HG03095 (cell line): ENCODE results near the gene RNASE1.

Experiments used
- ATAC-seq: cut with Tn5 transposase; IDR thresholded peaks from one replicate; pipeline ENCODE4 v1.9.1; 2021; ENCODE audit warnings: moderate library complexity; ENCODE audit not compliant: unreplicated experiment

RNASE1 gene

DNA sequence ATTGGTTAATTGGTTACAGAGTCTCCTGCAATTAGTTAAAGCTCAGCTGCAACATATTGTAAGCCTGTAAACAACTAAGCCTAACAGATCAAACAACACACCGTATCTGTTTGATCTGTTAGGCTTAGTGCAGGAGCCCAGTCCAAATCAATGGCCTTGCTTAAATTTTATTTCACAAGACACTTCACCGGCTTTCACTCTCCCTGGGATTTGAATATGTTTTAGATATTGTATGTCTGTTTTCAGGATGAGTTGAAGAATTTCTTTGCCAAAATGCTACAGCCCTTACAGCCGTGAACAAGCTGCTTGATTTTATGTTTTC is 5.5 kb upstream of the RNASE1 start:
- no peak for ATAC-seq

GRCh38 chr14:20807304-20808161 is 4.9 kb upstream of the RNASE1 start:
- no peak for ATAC-seq

DNA sequence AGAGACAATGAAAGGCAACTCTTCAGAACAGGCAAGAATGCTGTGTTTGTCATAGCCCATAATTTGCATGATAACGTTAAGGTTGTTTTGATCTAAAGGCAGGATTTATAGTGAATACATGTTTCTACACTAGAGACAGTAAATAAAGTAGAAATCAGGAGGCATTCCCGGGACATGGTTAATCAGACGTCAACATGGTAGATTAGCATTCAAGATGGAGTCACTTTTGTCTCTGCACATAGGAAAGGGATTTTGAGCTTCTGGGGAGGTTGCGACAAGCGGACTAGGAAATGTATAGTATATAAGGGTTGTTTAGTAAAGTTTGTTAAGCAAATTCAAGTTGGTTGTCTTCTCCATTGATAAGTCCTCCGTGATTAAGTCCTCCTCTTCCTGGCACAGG is 2.8 kb upstream of the RNASE1 start:
- no peak for ATAC-seq

DNA sequence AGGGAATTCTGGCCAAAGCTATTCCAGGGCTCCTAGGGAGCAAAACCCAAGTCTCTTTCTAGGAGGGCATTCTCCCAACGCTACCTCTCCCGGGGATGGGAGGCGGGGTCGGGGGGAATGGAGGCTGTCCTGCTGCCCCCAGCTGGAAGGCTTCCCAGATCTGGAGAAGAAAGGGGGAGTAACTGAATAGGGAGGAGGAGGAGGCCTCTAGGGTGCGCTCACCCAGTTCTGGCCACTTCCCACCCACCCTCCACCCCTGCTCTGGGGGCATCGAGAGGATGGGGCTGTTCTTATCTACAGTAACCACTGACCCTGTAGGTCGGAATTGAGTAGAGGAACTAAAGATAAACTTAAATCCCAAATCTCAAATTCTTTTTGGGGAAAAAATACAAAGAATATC is 579 bp upstream of the RNASE1 start:
- ATAC-seq, result no peak

GRCh38 chr14:20801726-20802125 is 918 bp downstream of the RNASE1 start:
- ATAC-seq, result no peak

- ATAC-seq, result no peak
These were observed 2.6 kb downstream of the RNASE1 start for GRCh38 chr14:20799892-20800544.

DNA sequence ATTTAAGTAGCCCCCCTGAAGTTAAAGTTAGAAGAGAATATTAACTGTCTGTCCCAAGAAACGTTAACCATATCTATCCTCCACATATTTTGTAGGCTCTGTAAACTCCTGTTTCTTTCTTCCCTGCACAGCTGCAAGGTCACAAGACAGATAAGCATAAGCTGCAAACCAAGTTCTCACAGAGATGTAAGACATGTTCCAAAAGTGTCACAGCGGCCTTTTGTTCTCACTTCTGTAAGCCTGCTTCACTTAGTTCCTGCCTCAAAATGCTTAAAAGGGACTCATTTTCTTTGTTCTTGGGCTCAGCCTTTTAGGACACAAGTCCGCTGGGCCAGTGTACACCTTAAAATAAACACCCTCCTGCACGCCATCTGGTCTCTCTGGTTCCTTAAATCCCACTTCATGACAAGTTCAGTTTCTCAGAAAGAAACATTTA is 3.2 kb downstream of the RNASE1 start:
- no peak for ATAC-seq

- no peak for ATAC-seq
These were observed 3.7 kb downstream of the RNASE1 start for GRCh38 chr14:20798932-20799331.

DNA sequence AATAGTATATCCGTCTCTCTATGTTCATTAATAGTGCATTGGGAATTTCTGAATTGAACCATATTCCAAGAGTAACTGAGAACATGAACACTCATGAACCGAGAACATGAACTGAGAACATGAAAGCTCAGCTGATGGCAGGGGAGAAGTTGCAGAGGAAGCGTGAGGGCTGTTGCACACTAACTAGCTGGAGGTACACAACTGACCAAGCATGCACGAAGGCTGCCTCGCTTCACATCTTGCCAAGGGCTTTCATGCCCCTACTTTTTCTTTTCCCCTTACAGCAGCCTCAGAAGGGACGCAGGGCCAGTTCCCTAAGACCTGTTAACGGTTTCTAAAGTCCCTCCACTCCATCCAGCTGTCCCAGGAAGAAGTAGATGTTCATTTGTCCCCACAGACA is 4.3 kb downstream of the RNASE1 start:
- ATAC-seq, result peak; percentile 83

DNA sequence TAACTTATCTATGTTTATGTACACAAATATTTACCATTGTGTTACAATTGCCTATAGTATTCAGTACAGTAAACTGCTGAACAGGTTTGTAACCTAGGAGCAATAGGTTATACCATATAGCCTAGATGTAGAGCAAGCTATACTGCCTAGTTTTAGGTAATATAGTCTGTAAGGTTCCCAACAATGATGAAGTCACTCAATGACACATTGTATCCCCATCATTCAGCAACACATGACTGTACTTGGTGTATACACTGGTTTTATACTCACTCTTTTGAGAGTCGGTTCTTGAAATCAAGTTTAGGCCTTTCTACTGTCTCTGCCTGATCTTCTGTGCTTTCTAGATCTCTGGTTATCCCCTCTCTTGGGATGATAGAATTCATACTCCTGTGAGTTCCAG is 5.5 kb downstream of the RNASE1 start:
- ATAC-seq, result no peak

GRCh38 chr14:20794644-20795369 is 7.8 kb downstream of the RNASE1 start:
- no peak for ATAC-seq

- ATAC-seq, result no peak
These were observed 10.1 kb downstream of the RNASE1 start for GRCh38 chr14:20792556-20792955.

- ATAC-seq, result no peak
These were observed 11.0 kb downstream of the RNASE1 start for GRCh38 chr14:20791597-20791996.

DNA sequence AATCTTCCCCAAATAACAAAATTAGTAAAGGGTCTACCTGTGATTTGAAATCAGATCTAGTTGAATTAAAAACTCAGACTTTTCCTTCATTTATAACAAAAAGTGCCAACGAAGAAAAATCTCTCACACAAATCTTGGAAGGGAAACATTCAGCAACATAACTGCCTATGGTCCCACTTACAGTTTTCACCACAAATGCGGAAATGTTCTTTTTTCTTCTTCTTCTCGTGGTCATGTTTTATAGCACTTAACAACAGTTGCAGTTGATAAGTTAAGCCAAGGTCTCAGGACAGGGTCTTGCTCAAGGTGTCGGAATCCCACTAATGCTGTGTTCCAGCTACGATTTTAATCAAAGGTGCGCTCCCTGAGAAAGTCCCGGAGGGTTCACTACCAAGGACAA is 11.5 kb downstream of the RNASE1 start:
- no peak for ATAC-seq

DNA sequence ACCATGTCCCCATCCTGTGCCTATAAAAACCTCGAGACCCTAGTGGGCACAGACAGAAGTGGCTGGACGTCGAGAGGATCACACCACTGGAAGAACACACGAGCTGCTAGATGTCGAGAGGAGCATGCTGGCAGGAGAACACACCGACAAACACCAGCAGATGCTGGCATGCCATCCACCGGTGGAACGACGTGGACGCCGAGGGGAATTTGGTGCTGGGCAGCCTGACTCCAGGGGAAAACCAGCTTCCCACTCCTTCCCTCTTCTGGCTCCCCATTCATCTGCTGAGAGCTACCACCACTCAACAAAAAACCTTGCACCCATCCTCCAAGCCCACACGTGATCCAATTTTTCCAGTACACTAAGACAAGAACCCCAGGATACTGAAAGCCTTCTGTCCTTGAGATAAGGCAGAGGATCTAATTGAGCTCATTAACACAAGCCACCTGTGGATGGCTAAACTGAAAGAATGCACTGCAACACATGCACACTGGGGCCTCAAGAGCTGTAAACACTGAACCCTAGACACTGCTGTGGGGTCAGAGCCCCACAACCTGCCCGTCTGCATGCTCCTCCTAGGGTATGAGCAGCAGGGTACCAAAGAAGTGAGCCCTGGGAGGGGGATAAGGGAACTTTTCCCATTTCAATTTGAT is 12.1 kb downstream of the RNASE1 start:
- ATAC-seq, result no peak

DNA sequence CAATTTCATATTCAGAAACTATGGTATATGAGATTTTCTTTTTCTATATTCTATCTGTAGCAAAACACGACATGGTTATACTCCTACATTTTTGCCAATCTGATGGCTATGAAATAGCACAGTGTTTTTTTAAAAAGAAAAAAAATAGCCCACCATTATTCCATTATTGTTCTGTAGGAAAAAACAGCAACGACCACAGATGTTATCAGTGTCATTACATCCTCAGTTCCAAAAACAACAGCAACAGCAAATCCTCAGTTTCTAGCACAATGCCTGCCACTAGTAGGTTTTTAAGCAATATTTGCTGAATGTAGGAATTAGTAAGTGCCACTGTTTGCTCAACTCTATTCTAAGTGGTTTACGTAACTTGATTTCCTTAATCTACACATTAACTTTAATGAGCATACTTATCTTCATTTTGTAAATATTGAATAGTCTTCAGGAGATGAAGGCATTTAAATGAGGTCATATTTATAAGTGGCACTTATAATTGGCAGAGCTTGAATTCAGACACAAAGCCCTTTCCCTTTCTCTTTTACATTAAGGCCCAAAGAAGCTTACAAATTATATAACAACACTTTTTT is 13.3 kb downstream of the RNASE1 start:
- no peak for ATAC-seq

DNA sequence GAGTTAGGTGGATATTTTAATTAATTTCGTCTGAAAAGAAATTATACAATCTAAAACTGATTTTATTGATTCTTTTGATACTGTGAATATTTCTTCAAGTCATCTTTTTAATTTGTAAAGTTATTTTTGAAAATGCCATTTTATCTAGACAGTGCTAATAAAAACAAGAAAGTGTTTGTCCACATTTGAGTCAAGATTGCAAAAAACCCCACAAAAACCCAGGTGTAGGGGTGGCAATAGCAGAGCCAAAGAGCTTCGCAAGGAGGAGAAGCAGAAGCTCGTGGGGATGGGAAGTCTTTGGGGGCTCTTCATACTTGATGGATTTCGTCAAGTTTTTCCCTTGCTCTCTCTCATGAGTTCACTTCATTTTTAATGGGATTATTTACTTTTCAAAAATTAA is 15.6 kb downstream of the RNASE1 start:
- ATAC-seq, result no peak

- peak; percentile 43 for ATAC-seq
These were observed 20.3 kb downstream of the RNASE1 start for GRCh38 chr14:20782280-20782890.

GRCh38 chr14:20781803-20782202 is 20.8 kb downstream of the RNASE1 start:
- ATAC-seq, result no peak

DNA sequence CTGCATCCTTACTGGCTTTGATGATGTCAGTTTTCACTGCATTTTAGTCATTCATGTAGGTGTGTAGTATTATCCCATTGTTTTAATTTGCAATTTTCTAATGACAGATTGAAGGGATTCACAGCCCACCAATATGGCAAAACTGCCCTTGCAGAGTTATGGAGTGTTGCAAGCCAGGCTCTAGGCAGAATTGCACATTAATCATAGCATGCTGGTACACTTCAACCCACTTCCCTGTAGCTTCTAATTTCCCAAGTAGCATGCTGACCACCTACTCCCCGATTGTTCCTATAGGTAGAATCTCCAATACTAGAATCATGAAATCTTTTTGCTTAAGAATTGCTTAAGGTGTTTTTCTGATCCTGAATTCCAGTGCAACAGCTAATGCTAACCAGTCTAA is 26.7 kb downstream of the RNASE1 start:
- ATAC-seq, result no peak

- ATAC-seq, result no peak
These were observed 27.6 kb downstream of the RNASE1 start for GRCh38 chr14:20775043-20775442.
